NCI-H1930 (cell line): ENCODE data around the gene DUSP9.
"Not testable (repeated sequence)": the region's sequence is repeated elsewhere in the genome, so short reads cannot be mapped to it uniquely, and the experiment has no call there.

ENCODE experiments used
- DNase-seq, 2 experiments: peaks; one replicate each; lab custom pipeline; 2025; lab: John Stamatoyannopoulos, UW

DUSP9 gene

DNA sequence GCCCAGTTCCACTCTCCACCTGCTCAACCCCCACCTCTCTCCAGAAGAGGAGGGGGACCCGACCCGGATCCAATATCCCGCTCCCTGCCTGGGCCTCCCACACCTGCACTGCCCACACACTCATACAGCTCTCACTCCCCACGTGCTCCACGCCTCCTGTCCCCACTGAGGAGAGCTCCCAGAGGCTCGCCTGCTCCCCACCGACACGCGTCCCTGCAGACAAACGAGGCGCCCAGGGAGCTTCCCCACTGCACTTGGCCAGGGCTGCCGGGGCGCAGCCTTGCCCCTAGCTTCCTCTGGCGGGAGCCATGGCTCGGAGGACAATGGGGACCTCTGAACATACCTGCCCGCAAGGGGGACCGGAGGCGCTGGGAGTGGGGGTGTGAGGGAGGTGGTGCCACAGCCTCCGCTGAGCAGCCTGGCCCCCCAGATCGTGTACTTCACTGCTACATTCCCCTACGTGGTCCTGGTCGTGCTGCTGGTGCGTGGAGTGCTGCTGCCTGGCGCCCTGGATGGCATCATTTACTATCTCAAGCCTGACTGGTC lies 45.7 kb downstream of the DUSP9 start:
- DNase-seq = no peak

DNA sequence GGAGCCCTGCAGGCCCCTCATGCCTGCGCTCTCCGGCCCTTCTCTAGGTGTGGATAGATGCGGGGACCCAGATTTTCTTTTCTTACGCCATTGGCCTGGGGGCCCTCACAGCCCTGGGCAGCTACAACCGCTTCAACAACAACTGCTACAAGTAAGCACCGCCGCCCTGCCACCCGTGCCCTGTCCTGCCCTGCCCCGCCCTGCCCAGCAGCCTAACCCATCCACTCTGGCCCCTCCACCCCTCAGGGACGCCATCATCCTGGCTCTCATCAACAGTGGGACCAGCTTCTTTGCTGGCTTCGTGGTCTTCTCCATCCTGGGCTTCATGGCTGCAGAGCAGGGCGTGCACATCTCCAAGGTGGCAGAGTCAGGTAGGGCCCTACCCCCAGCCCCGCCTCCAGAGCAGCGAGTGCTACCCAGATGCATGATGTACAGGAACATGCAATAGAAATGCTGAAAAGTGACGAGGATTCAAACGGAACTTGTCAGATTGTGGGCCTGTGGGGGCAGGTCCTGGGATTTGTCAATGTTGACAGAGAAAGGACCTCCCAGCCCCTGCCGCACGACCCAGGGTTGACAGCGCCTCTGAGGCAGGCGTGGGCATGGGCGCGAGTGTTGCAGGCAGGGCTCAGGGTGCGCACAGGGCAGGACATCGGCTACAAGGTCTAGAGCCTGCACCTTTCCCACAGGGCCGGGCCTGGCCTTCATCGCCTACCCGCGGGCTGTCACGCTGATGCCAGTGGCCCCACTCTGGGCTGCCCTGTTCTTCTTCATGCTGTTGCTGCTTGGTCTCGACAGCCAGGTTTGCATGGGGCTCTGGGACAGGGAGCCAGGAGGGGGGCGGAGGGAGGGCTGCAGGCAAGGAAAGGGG lies 46.4 kb downstream of the DUSP9 start:
- no peak for DNase-seq

DNA sequence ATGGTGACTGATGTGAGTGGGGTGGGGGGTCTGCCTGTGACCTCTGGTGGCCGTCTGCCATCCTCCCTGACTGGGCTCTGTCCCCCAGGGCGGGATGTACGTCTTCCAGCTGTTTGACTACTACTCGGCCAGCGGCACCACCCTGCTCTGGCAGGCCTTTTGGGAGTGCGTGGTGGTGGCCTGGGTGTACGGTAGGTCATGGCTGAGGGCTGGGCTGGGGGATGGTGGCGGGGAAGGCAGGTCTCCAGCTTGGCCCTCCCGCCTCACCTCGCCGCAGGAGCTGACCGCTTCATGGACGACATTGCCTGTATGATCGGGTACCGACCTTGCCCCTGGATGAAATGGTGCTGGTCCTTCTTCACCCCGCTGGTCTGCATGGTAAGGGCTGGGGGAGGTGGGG lies 47.3 kb downstream of the DUSP9 start:
- DNase-seq = not testable (repeated sequence)

DNA sequence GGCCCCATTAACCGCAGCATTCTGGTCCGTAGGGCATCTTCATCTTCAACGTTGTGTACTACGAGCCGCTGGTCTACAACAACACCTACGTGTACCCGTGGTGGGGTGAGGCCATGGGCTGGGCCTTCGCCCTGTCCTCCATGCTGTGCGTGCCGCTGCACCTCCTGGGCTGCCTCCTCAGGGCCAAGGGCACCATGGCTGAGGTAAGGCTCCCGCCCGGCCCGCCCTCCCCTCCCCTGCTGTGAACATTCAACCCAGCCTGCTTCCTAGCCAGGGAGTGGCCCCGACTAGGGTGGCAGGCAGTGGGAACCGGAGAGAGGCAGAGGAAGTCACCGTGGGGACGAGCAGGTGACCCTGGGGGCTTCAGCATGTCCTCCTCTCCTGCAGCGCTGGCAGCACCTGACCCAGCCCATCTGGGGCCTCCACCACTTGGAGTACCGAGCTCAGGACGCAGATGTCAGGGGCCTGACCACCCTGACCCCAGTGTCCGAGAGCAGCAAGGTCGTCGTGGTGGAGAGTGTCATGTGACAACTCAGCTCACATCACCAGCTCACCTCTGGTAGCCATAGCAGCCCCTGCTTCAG lies 47.8 kb downstream of the DUSP9 start:
- no peak for DNase-seq

DNA sequence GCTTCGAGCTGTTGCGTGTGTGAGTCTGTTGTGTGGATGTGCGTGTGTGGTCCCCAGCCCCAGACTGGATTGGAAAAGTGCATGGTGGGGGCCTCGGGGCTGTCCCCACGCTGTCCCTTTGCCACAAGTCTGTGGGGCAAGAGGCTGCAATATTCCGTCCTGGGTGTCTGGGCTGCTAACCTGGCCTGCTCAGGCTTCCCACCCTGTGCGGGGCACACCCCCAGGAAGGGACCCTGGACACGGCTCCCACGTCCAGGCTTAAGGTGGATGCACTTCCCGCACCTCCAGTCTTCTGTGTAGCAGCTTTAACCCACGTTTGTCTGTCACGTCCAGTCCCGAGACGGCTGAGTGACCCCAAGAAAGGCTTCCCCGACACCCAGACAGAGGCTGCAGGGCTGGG lies 49.1 kb downstream of the DUSP9 start:
- DNase-seq = no peak

DNA sequence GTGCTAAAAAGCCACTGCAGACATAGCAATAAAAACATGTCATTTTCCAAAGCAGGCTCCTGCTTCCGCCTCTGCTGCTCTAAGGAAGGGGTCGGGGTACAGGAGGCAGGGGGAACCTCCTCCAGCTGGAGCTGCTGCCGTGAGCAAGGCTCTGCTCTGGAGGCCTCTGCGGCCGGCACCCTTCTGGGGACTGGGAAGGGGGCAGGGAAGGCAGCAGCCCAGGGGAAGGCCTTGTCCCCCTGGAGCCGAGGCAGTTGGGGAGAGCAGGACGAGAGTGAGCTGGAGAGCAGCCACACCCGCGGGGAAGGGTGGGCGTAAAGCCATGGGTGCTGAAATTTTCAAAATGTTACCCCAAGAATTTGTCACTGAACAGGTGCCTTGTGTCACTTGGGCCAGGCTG lies 49.5 kb downstream of the DUSP9 start:
- DNase-seq = not testable (repeated sequence)

DNA sequence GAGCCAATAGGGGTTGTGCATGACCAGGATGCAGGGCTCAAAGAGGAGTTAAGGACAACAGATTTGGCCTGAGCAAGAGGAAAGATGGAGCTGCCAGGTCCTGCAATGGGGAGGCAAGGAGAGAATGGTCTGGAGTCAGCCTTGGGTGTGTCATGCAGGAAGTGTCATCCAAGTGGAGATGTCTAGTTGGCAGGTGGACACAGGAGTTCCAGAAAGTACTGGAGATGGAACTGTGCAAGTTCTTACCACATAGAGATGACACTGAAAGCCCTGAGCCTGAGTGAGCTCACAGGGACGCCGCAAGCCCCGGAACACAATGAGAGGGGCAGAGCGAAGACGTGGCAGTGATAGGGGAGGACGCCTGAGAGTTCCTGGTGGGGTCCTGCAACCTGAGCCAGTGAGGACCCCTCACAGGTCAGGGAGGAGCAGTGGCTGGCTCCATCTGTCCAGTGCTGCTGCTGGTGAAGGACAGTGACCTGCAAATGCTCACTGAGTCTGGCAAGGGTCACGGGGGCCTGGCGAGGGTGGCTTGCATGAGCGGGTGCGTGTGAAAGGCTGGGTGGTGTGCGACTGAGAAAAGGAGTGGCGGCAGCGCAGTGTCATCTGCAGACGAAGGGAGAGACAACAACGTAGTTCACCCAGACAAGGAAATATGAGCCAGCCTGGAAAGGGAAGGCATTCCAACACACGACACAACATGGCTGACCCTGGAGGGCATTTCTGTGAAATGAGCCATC lies 50.2 kb downstream of the DUSP9 start:
- DNase-seq = not testable (repeated sequence)

DNA sequence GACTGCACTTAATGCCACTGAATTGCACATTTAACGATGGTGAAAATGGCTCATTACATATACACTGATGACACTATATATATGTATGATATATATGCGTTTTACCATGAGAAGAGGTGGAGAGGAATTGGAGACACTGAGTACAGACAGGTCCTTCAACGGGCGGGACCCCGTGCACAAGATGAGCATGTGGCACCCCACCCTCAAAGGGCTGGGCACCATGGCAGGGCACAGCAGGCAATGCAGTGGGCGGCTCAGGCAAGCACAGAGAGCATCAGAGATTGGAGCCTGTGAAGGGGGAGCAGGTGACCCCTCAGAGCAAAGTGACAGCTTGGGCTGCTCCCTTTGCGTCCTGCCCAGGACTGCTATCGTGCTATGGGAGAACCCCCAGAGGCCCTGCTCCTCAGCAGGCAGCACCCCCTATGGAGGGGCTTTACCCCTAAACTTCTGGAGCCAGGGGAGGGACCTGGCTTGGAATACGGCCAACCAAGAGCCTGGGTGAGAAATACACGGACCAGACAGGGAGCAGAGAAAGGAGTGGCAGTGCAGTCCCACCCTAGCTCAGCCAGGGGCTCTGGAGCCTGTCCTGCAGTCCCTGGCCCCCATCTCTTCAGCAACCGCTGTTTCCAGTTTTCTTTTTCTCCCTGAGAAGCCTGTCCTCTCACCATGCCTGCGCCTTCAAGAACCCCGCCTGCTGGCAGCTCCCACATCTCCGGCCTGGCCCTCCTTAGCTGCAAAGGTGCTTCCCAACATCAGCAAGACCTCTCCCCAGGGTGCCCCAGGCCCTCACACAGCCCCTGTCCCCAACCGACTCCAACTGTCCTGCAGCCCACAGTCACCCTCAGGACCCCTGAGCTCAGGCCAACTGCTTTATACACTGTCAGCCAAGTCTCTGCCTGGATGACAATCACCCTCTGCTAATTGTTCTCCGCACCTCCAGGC lies 51.2 kb downstream of the DUSP9 start:
- no peak for DNase-seq

DNA sequence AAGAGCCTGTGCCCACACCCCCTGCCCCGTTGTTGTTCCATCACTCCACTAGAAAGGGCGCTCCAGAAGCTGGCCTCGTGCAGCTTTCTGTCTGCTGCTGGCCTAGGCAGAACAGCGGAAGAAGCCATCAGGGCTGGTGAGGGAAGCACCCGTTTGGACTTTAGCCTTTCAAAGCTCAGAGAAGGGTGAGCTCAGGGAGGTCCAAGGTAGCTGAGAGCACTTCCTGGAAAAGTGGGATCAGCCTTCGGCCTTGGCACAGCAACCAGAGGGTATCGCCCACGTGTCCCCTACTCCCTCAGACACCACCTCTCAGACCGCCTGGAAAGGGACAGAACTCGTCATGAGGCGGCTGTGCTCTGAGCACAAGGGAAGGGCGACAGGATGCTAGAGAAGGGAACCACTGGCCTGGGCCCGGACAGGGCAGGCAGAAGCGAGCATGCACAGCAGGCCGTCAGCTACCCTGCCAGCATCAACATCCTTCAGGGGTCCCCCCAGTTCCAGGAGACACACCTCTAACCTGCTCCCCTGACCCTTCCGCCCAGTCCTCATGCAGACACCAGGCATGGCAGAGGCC lies 52.3 kb downstream of the DUSP9 start:
- DNase-seq = not testable (repeated sequence)

DNA sequence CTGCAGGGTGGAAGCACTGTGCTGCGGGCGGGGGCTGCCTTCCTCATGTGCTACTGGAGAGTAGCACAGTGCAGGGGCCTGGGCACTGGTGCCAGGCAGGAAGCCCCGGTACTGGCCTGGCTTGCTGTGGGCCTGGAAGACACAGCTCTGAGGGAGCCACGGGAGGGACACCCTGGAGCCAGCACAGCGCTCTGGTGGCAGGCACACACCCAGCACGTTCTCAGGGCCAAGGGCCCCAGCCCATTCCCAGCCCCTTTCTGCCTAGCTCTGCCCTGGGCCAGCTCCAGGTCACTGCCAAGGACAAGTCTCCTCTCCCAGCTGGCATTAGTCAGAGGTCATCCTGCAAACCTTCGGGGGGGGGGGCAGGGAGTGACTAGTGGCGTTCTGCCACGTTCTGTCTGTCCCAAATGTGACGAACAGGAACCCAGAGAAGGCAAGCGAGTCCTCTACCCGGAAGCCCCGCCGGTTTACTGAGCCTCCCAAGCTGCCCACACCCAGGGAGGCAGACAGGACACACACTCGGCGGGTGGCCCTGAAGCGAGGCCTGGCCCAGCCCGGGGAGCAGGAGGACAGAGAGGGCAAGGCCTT lies 52.9 kb downstream of the DUSP9 start:
- DNase-seq = not testable (repeated sequence)

DNA sequence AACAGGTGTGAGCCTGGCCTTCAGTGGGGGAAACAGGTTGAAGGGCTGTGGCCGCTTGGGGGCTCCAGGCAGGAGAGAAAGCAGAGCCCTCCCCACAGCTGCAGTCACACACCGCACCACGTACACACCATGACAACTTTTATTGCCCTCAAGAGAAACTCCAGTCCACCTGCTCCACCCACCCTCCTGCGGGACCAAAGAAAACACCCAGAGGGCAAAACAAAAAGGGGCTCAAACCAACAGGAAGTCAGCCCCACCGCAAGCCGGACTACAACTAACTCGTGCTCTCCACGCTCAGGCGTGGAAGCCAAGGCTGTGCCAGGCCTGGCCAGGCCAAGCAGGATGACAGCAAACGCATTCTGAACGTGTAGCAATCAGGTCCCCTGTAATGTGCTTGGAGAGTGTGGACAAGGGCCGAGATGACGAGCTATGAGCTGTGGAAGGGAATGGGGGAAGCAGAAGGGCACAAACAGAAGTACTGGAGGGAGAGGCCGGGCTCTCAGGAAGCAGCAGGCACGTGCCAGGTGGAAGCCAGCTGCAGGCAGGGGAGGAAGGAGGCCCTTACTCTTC lies 53.5 kb downstream of the DUSP9 start:
- DNase-seq = no peak
